Fibroblast of the aortic adventitia (primary cell): Measurements from ENCODE around the gene SCO2. TPM values are rescaled to one million over a fixed set of nuclear protein-coding genes. Genes with fewer than 3 reads are reported as not detected.

Experiments
- DNase-seq: peaks from one replicate; pipeline ENCODE4 v3.0.0-alpha.2; 2010; ENCODE audit warnings: low read depth
- H3K4me3 ChIP-seq: 2 replicates; pipeline ENCODE4 v1.5.1; 2011; ENCODE audit warnings: low read depth, mild to moderate bottlenecking, control low read depth, low read length, moderate library complexity
- CTCF ChIP-seq: IDR thresholded peaks from 2 replicates; pipeline ENCODE4 v1.5.1; 2011; ENCODE audit warnings: mild to moderate bottlenecking, low read length, control low read depth, inconsistent platforms; ENCODE audit not compliant: insufficient read depth
- total RNA-seq: library from RNA; depleted of rRNA; stranded (reverse); fragments of >200 nt; gene quantifications from 2 replicates; pipeline ENCODE4 v1.2.3, GENCODE V29; 2012; ENCODE audit warnings: low replicate concordance

Gene SCO2
- 0.49 and 3.4 TPM in 2 replicates for total RNA-seq

DNA sequence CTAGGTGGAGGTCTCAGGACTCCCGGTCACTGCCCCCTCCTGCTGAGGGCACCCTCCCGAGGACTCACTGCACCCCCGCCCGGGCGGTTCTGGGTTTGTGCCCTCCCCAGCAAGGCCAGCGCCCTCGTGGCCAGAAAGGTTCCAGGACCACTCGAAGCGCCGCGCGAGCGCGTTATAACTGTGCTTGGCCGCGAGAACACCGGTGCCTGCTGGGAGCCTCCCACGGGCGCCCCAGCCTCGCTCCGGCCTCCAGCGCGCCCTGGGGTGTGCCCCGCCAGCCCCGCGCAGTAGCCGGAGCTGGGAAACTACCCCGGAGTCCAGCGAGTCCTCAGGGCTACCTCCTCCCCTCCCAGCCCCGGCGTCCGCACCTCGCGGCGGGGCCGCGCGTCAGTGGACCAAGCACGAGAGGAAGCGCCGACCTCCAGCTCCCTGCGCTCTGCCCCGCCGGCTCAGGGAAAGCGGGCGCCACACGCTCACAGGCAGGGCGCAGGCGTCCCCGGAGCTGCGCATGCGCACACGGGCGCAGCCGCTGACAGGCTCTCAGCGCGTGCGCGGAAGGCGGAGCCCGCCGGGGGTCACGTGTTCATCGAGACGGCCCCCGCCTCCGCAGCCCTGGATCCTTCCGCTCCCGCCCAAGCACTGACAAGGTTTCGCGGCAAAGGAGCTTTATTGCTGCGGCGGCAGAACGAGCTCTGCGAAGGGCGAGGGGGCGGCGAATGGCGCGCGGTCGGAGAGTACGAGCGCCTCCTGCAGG, at the start of gene SCO2:
TSS of gene SCO2 (minus strand) at position 495 of the 754 bp plus-strand sequence. CDS start 1,187 bp downstream, outside the sequence.
- peak within 1 kb of the TSS; percentile 77 for H3K4me3 ChIP-seq
- peak; percentile 95 for DNase-seq
- peak; percentile 45 for TF ChIP-seq CTCF

GRCh38 chr22:50574383-50574755, 49.0 kb upstream of the SCO2 start:
- no peak for DNase-seq
- no peak overlapping the region for H3K4me3 ChIP-seq
- no peak for TF ChIP-seq CTCF

DNA sequence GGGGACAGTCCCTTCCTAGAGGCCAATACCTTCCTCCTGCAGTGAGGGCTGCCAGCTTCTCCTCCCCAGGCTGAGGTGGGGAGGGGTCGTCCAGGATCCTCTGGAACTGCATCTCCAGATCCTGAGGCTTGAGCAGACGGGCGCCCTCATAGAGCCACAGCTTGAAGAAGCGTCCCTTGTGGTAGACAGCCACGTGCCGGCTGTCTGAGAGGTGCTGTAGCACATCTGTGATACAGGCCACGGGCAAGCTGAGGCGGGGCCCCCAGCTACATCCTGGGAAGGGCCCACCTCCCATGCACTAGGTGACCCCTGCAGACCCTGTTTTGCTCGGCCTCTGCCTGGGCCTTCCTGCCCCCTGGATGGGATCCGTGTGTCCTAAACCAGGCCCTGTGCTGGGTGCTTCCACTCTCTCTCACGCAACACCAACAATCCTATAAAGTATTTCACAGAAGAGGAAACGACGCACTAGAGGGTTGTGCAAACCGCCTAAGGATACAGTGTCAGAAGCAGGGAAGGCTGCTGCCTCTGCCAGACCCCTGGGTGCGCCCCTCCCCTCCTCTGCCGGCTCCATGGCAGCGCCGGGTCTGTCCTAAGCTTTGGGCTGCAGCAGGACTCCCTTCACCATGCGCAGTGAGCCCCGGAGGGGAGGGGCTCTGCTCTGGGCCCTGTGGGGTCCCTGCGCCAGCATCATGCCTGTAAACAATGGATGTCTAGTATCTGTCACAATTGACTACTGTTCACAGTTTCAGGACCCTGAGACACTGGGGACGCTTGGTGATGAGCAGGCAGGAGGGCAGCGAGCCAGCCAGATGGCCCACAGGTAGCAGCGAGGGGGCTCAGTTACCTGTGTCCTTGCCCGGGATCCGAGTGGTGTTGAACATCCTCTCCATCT, 48.3 kb upstream of the SCO2 start:
- DNase-seq = no peak

DNA sequence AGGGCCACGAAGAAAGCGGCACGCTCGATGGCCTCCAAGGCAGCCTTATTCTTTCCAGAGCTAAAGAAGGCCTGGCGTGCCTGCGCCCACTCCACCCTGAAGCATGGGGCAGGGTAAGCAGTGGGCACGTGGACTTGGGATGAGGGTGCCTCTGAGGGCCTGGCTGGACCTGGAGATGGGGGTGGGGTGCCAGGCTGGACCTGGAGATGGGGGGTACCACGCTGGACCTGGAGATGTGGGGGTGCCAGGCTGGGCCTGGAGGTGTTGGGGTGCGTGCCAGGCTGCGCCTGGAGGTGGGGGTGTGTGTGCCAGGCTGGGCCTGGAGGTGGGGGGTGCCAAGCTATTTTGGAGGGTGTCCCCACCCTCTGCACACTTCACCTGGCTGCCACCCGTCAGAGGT, 47.6 kb upstream of the SCO2 start:
- no peak for TF ChIP-seq CTCF
- DNase-seq = no peak
- no peak overlapping the region for H3K4me3 ChIP-seq

More for the DNA sequence above, 48.3 kb upstream of the SCO2 start:
- no peak for TF ChIP-seq CTCF
- no peak overlapping the region for H3K4me3 ChIP-seq

DNA sequence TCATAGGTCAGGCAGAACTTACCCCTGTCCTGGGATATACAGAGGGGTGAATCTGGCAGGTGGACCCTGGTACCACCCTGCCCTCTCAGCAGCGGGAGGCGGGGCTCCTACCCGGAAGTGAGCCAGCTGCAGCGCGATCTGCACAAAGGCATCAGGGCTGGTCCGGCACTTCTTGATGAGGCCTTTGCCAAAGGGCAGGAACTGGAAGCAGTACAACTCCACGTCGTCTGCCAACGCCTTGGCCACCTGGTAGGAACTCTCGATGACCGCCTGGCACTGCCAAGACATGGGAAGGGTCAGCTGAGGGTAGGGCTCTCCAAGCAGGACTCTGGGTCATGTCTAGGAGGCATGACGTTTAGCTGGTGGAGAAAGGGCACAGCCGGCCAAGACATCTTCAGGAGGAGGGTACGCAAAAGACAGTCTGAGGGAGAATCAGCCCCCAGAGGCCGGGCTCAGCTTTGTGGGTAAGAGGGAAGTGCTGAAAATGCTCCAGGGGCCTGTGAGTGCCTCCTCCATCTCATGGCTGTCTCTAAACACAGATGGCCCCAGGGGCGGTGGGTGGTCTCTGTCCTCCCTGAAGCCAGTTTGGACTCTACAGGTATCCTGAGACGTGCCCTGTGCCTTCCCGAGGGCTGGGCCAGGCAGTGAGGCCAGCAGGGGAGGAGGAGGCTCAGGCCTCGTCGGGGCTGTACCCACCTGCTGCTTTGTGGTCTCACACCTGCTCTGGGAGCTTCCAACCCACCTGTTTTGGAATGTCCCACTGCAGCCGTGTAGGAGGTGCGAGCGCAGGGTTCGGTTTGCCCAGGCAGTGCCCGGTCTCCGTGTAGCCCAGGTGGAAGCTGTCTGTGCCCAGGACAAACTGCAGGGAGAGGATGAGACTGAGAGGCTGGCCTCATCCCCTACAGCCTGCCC, 46.1 kb upstream of the SCO2 start:
- no peak overlapping the region for H3K4me3 ChIP-seq
- DNase-seq = no peak
- TF ChIP-seq CTCF = no peak

DNA sequence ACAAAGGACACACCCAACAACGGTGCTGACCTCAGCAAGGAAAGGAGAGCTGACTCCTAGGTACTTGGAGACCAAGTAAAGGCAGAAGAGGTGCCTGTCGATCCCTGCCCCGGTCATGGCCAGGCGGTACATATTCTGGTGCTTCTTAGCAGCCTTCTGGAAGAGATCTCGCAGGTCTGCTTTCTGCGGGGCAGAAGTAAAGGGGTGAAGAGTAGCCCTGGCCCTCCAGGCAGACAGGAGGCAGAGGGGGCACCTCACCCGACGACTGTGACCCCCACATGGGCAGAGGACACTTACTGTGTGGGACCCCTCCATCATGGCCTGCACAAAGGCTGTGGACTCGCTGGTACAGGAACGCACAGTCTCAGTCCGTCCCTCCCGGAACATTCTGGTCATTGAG, 45.5 kb upstream of the SCO2 start:
- TF ChIP-seq CTCF = no peak
- no peak for DNase-seq
- H3K4me3 ChIP-seq = no peak overlapping the region
